Amniotic stem cell (primary cell): Measurements from ENCODE around the gene ITCH.

ENCODE experiments used
- DNase-seq: peaks from one replicate; lab custom pipeline; 2025; lab: John Stamatoyannopoulos, UW

ITCH gene

GRCh38 chr20:34549929-34550305 lies 186.8 kb downstream of the ITCH start:
- no peak for DNase-seq

GRCh38 chr20:34552569-34552968 lies 189.5 kb downstream of the ITCH start:
- no peak for DNase-seq

GRCh38 chr20:34553366-34553867 lies 190.3 kb downstream of the ITCH start:
- DNase-seq = no peak

- no peak for DNase-seq
These were observed 194.9 kb downstream of the ITCH start for GRCh38 chr20:34557936-34558319.

- peak; percentile 94 for DNase-seq
These were observed 195.5 kb downstream of the ITCH start, which contains the start of gene MAP1LC3A for GRCh38 chr20:34558320-34559218. Gene MAP1LC3A (plus strand): TSS chr20:34558718. CDS start chr20:34558869, 151 bp downstream.

GRCh38 chr20:34559311-34560140 lies 196.5 kb downstream of the ITCH start:
- no peak for DNase-seq

- DNase-seq = no peak
These were observed 197.1 kb downstream of the ITCH start for GRCh38 chr20:34560141-34560523.

- DNase-seq = no peak
These were observed 197.5 kb downstream of the ITCH start for GRCh38 chr20:34560614-34561013.
